Anterior cingulate cortex (tissue), 58 donors: ENCODE results near the gene WRAP73.

Source experiments
- DNase-seq, 58 donors: peaks; one replicate each; lab custom pipeline; 2025; lab: John Stamatoyannopoulos, UW

The WRAP73 gene

DNA sequence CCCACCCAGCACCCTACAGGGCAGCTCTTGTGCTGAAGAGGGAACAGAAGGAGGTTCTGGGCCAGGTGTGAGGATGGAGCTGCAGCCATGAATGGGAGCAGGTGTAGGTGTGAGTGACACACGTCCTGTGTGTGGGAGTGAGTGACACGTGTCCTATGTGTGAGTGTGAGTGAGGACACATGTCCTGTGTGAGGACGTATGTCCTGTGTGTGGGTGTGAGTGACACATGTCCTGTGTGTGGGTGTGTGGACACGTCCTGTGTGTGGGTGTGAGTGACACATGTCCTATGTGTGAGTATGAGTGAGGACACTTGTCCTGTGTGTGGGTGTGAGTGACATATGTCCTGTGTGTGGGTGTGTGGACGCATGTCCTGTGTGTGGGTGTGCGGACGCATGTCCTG, 65.0 kb downstream of the WRAP73 start:
- no peak for DNase-seq

DNA sequence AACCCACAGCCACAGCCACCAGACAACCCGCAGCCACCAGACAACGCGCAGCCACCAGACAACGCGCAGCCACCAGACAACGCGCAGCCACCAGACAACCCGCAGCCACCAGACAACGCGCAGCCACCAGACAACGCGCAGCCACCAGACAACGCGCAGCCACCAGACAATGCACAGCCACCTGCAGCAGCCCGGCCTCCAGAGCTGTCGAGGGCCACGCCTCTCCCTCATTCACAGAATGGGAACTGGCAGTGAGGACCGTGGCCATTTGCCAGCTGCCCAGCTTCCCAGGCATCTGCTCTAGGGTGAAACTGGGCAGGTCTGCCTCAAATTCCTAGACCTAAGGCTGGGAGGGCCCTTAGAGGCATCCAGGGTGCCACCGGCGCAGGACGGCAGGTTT, 66.2 kb downstream of the WRAP73 start:
- DNase-seq: peak in 1 of 58 donors; percentile 19

DNA sequence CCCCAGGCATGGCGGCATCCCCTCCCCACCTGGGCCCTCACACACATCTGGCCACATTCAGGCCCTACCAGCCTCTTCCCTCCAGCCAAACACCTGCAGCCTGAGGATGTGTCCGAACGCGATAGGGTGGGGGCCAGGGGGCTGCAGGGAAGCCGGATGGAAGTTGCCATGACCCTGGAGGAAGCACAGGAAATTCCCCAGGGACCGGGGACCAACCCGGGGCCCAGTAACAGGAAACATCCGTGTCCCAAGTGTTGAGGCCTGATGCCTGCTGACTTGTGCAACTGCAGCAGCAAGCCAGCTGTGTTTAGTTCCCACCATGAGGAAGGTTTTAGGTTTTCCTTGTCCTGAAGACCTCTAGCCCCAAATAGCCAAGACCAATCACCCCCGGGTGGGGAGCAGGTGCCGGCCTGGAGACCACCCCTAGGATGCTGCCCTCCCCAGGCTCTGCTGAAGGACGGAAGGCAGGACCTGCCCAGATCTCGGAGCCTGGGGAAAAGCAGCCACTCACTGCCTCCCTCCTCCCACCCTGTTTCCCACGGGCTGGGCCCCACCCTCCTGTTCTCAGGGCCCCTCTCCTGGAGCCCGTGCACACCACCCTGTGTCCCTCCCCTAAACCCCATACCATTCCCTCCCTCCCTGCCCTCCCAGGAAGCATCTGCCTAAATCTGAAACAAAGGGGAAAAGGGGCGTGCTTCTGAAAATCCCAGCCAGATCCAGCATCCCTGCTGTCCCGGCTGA, 68.4 kb downstream of the WRAP73 start:
- DNase-seq: no peak
